Testis (tissue), 2 donors: ENCODE results near the gene WDCP.

Experiments
- POLR2A ChIP-seq: fragments of 450-650 bp; IDR thresholded peaks from one replicate; pipeline ENCODE4 v1.6.1; 2017; ENCODE audit warnings: antibody characterized with exemption, mild to moderate bottlenecking, moderate library complexity
- TF ChIP-seq, protein P1 (sequence below), 3 experiments: fragments of 450-650 bp in 2 of 3; fragments of 200-600 bp in 1 of 3; sonication (generic) in 1 of 3; IDR thresholded peaks; one replicate each; pipeline ENCODE4 v1.5.1; 2016 to 2019; ENCODE audit warnings: antibody characterized with exemption in 3 of 3, mild to moderate bottlenecking in 2 of 3, moderate library complexity in 1 of 3

DNA sequence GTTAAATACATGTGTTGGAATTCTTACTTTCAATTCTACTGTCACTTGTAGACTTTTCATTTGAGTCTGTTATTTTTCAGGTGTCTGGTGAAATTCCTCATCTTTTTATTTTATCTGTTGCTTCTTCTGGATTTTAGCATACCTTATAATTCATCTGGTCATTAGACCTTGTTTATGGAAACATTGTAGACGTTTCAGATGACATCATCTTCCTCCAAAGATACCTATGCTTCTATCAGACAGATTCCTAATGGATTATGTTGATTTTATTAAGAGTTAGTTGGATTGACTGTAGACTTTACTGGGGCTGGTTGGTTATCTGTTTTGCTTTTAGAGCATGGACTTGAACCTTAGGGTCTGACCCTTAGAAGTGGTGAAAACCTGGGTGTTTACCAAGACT, 52.6 kb downstream of the WDCP start:
- TF ChIP-seq, protein P1, sequence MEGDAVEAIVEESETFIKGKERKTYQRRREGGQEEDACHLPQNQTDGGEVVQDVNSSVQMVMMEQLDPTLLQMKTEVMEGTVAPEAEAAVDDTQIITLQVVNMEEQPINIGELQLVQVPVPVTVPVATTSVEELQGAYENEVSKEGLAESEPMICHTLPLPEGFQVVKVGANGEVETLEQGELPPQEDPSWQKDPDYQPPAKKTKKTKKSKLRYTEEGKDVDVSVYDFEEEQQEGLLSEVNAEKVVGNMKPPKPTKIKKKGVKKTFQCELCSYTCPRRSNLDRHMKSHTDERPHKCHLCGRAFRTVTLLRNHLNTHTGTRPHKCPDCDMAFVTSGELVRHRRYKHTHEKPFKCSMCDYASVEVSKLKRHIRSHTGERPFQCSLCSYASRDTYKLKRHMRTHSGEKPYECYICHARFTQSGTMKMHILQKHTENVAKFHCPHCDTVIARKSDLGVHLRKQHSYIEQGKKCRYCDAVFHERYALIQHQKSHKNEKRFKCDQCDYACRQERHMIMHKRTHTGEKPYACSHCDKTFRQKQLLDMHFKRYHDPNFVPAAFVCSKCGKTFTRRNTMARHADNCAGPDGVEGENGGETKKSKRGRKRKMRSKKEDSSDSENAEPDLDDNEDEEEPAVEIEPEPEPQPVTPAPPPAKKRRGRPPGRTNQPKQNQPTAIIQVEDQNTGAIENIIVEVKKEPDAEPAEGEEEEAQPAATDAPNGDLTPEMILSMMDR (IDR thresholded peaks at IDR 0.05) = no peak
- TF ChIP-seq POLR2A = no peak
